NK-92 (cell line): ENCODE data around the gene TTLL6.
"Not testable (repeated sequence)": the region's sequence is repeated elsewhere in the genome, so short reads cannot be mapped to it uniquely, and the experiment has no call there.

ENCODE experiments used
- DNase-seq: peaks from one replicate; lab custom pipeline; 2025; ENCODE audit not compliant: unreplicated experiment; lab: John Stamatoyannopoulos, UW

The TTLL6 gene

GRCh38 chr17:48816438-48816773, 623 bp downstream of the TTLL6 start:
- DNase-seq = no peak

- no peak for DNase-seq
Measured at GRCh38 chr17:48815311-48815710, 1.7 kb downstream of the TTLL6 start.

GRCh38 chr17:48814504-48814903, 2.5 kb downstream of the TTLL6 start:
- DNase-seq = no peak

- DNase-seq = no peak
Measured at GRCh38 chr17:48812001-48812400, 5.0 kb downstream of the TTLL6 start.

- no peak for DNase-seq
Measured at GRCh38 chr17:48809182-48809581, 7.8 kb downstream of the TTLL6 start.

GRCh38 chr17:48804936-48805411, 12.1 kb downstream of the TTLL6 start:
- DNase-seq = no peak

GRCh38 chr17:48800626-48801217, 16.3 kb downstream of the TTLL6 start:
- no peak for DNase-seq

- no peak for DNase-seq
Measured at GRCh38 chr17:48799069-48799723, 17.8 kb downstream of the TTLL6 start.

- DNase-seq = not testable (repeated sequence)
Measured at GRCh38 chr17:48796163-48796522, 20.9 kb downstream of the TTLL6 start.

- no peak for DNase-seq
Measured at GRCh38 chr17:48795444-48796162, 21.4 kb downstream of the TTLL6 start.

GRCh38 chr17:48792033-48792798, 24.8 kb downstream of the TTLL6 start:
- DNase-seq = no peak

GRCh38 chr17:48791128-48792032, 25.6 kb downstream of the TTLL6 start:
- DNase-seq = no peak

- no peak for DNase-seq
Measured at GRCh38 chr17:48790607-48791127, 26.4 kb downstream of the TTLL6 start.

- DNase-seq = no peak
Measured at GRCh38 chr17:48787828-48788227, 29.2 kb downstream of the TTLL6 start.

GRCh38 chr17:48779421-48779820, 37.6 kb downstream of the TTLL6 start:
- DNase-seq = no peak

- no peak for DNase-seq
Measured at GRCh38 chr17:48776602-48777001, 40.4 kb downstream of the TTLL6 start.

GRCh38 chr17:48773245-48773644, 43.8 kb downstream of the TTLL6 start:
- DNase-seq = no peak

- DNase-seq = no peak
Measured at GRCh38 chr17:48770954-48771353, 46.1 kb downstream of the TTLL6 start.

GRCh38 chr17:48769009-48769675, 47.9 kb downstream of the TTLL6 start:
- DNase-seq = no peak

- no peak for DNase-seq
Measured at GRCh38 chr17:48767263-48767774, 49.7 kb downstream of the TTLL6 start.
